Activated CD4-positive, alpha-beta T cell treated with anti-CD3 and anti-CD28 coated beads for 36 hours (primary cell): ENCODE results near the gene KCNC2. TPM values are rescaled to one million over a fixed set of nuclear protein-coding genes. Genes with fewer than 3 reads are reported as not detected.

Source experiments
- ATAC-seq: fragments of 200-7000 bp; cut with Tn5 transposase; one replicate; pipeline ENCODE4 v1.10.0; 2021; ENCODE audit warnings: mild to moderate bottlenecking, moderate library complexity
- CTCF ChIA-PET: fragments of 350-600 bp; sonication (Branson Sonifier 250); formaldehyde crosslinking; loops from one replicate; lab custom pipeline; 2021; ENCODE audit warnings: antibody characterized with exemption; lab: Charles Lee
- POLR2A ChIA-PET: fragments of 350-600 bp; sonication (Branson Sonifier 250); formaldehyde crosslinking; loops from one replicate; lab custom pipeline; 2021; ENCODE audit warnings: antibody characterized with exemption, inconsistent platforms; lab: Charles Lee
- DNase-seq: peaks from one replicate; pipeline ENCODE4 v3.0.0-alpha.2; 2020
- H3K27ac Mint-ChIP-seq: one replicate; pipeline ENCODE4 v1.8.0; 2021; ENCODE audit warnings: mixed read lengths
- H3K27me3 Mint-ChIP-seq: one replicate; pipeline ENCODE4 v1.8.0; 2021; ENCODE audit warnings: mixed read lengths
- H3K36me3 Mint-ChIP-seq: one replicate; pipeline ENCODE4 v1.8.0; 2021; ENCODE audit warnings: low read depth, mixed read lengths
- H3K4me1 Mint-ChIP-seq: one replicate; pipeline ENCODE4 v1.8.0; 2021; ENCODE audit warnings: mixed read lengths
- H3K4me3 Mint-ChIP-seq: one replicate; pipeline ENCODE4 v1.8.0; 2021; ENCODE audit warnings: mild to moderate bottlenecking, moderate library complexity, mixed read lengths
- H3K9me3 Mint-ChIP-seq: one replicate; pipeline ENCODE4 v1.8.0; 2021; ENCODE audit warnings: low read depth, mixed read lengths
- intact Hi-C, 2 experiments: fragments of 100-400 bp; cut with DNase I in 1 of 2; cut with micrococcal nuclease in 1 of 2; formaldehyde crosslinking; loops; one replicate each; pipeline versions ENCODE4 v1.14.2 to v1.15.1; 2022 to 2024; cut with DNase I, micrococcal nuclease
- total RNA-seq, 2 experiments: library from RNA; stranded (reverse); gene quantifications; one replicate each; pipeline ENCODE4 v1.2.3, GENCODE V29; 2021

KCNC2 gene
- total RNA-seq, 2 experiments from 2014 or later, result not detected

- H3K4me1 Mint-ChIP-seq, result no peaks in the 10 kb centered on the region
- no peak for ATAC-seq
- no peaks in the 10 kb centered on the region for H3K27me3 Mint-ChIP-seq
- no peaks in the 10 kb centered on the region for H3K9me3 Mint-ChIP-seq
- no peaks in the 10 kb centered on the region for H3K36me3 Mint-ChIP-seq
- H3K4me3 Mint-ChIP-seq, result no peak overlapping the region
- H3K27ac Mint-ChIP-seq, result no peak overlapping the region
- ChIA-PET CTCF (interaction anchor here (1.1 kb wide), 1 partner anchor 9 kb away, joined by 3 read pairs; no protein-coding TSS in a partner anchor), POLR2A (no interaction called here)
- DNase-seq, result no peak
- intact Hi-C loops, result no loop called here
Observed at GRCh38 chr12:75157385-75157784, 52.3 kb downstream of the KCNC2 start.

- H3K27ac Mint-ChIP-seq, result no peak overlapping the region
- H3K9me3 Mint-ChIP-seq, result no peaks in the 10 kb centered on the region
- H3K27me3 Mint-ChIP-seq, result no peaks in the 10 kb centered on the region
- DNase-seq (no peak), ATAC-seq (no peak)
- POLR2A ChIA-PET, result no interaction called here
- CTCF ChIA-PET, result no interaction called here
- H3K36me3 Mint-ChIP-seq, result no peaks in the 10 kb centered on the region
- no peaks in the 10 kb centered on the region for H3K4me1 Mint-ChIP-seq
- no peak overlapping the region for H3K4me3 Mint-ChIP-seq
- intact Hi-C loops, result no loop called here
Observed at GRCh38 chr12:75155962-75156361, 53.7 kb downstream of the KCNC2 start.

- no peak for ATAC-seq
- DNase-seq, result no peak
- no peaks in the 10 kb centered on the region for H3K4me1 Mint-ChIP-seq
- intact Hi-C loops, result no loop called here
- H3K27me3 Mint-ChIP-seq, result peaks cover 4% of the 10 kb centered on the region
- no peaks in the 10 kb centered on the region for H3K9me3 Mint-ChIP-seq
- ChIA-PET POLR2A (no interaction called here), CTCF (interaction anchor here (1.3 kb wide), 1 partner anchor 8 kb away, joined by 3 read pairs; no protein-coding TSS in a partner anchor)
- no peak overlapping the region for H3K27ac Mint-ChIP-seq
- no peak overlapping the region for H3K4me3 Mint-ChIP-seq
- no peaks in the 10 kb centered on the region for H3K36me3 Mint-ChIP-seq
Observed at GRCh38 chr12:75154388-75154787, 55.3 kb downstream of the KCNC2 start.

- intact Hi-C loops, result no loop called here
- Mint-ChIP-seq H3K36me3 (no peaks in the 10 kb centered on the region), H3K27me3 (no peaks in the 10 kb centered on the region), H3K4me1 (no peaks in the 10 kb centered on the region), H3K4me3 (no peak overlapping the region), H3K9me3 (no peaks in the 10 kb centered on the region), H3K27ac (no peak overlapping the region)
- CTCF ChIA-PET, result no interaction called here
- DNase-seq (no peak), ATAC-seq (no peak)
- POLR2A ChIA-PET, result no interaction called here
Observed at GRCh38 chr12:75139196-75139595, 70.4 kb downstream of the KCNC2 start.

- POLR2A ChIA-PET, result no interaction called here
- intact Hi-C loops, result no loop called here
- H3K27ac Mint-ChIP-seq, result no peak overlapping the region
- CTCF ChIA-PET, result no interaction called here
- ATAC-seq (no peak), DNase-seq (no peak)
- H3K36me3 Mint-ChIP-seq, result no peaks in the 10 kb centered on the region
- no peaks in the 10 kb centered on the region for H3K4me1 Mint-ChIP-seq
- no peak overlapping the region for H3K4me3 Mint-ChIP-seq
- no peaks in the 10 kb centered on the region for H3K9me3 Mint-ChIP-seq
- H3K27me3 Mint-ChIP-seq, result no peaks in the 10 kb centered on the region
Observed at GRCh38 chr12:75137896-75138295, 71.7 kb downstream of the KCNC2 start.

GRCh38 chr12:75135026-75135425 is 74.6 kb downstream of the KCNC2 start:
- Mint-ChIP-seq H3K4me1 (no peaks in the 10 kb centered on the region), H3K27me3 (no peaks in the 10 kb centered on the region), H3K4me3 (no peak overlapping the region), H3K36me3 (no peaks in the 10 kb centered on the region), H3K9me3 (no peaks in the 10 kb centered on the region), H3K27ac (no peak overlapping the region)
- ChIA-PET POLR2A (no interaction called here), CTCF (no interaction called here)
- DNase-seq (no peak), ATAC-seq (no peak)
- intact Hi-C loops, result no loop called here

GRCh38 chr12:75130811-75131210 is 78.8 kb downstream of the KCNC2 start:
- Mint-ChIP-seq H3K9me3 (no peaks in the 10 kb centered on the region), H3K36me3 (no peaks in the 10 kb centered on the region), H3K4me1 (no peaks in the 10 kb centered on the region), H3K4me3 (no peak overlapping the region), H3K27me3 (no peaks in the 10 kb centered on the region), H3K27ac (no peak overlapping the region)
- no peak for ATAC-seq
- ChIA-PET POLR2A (no interaction called here), CTCF (no interaction called here)
- intact Hi-C loops, result no loop called here
- no peak for DNase-seq

GRCh38 chr12:75129275-75129674 is 80.4 kb downstream of the KCNC2 start:
- CTCF ChIA-PET, result interaction anchor here (0.9 kb wide), 1 partner anchor 9 kb away, joined by 3 read pairs; no protein-coding TSS in a partner anchor
- no peak overlapping the region for H3K27ac Mint-ChIP-seq
- H3K36me3 Mint-ChIP-seq, result no peaks in the 10 kb centered on the region

GRCh38 chr12:75121036-75121705 is 88.5 kb downstream of the KCNC2 start:
- no peaks in the 10 kb centered on the region for H3K36me3 Mint-ChIP-seq
- H3K4me1 Mint-ChIP-seq, result no peaks in the 10 kb centered on the region
- H3K27me3 Mint-ChIP-seq, result peaks cover 3% of the 10 kb centered on the region
- no peak for DNase-seq
- ChIA-PET POLR2A (no interaction called here), CTCF (interaction anchor here (0.8 to 1.0 kb wide), 2 partner anchors 8 to 9 kb away, joined by 3 read pairs; no protein-coding TSS in a partner anchor)
- no peak for ATAC-seq
- H3K9me3 Mint-ChIP-seq, result no peaks in the 10 kb centered on the region
- no peak overlapping the region for H3K4me3 Mint-ChIP-seq
- intact Hi-C loops, result no loop called here
- no peak overlapping the region for H3K27ac Mint-ChIP-seq

More at GRCh38 chr12:75129275-75129674, 80.4 kb downstream of the KCNC2 start:
- DNase-seq (no peak), ATAC-seq (no peak)
- POLR2A ChIA-PET, result no interaction called here
- Mint-ChIP-seq H3K27me3 (no peaks in the 10 kb centered on the region), H3K4me3 (no peak overlapping the region), H3K4me1 (no peaks in the 10 kb centered on the region), H3K9me3 (no peaks in the 10 kb centered on the region)
- intact Hi-C loops, result no loop called here

- Mint-ChIP-seq H3K4me1 (no peaks in the 10 kb centered on the region), H3K4me3 (no peak overlapping the region), H3K36me3 (no peaks in the 10 kb centered on the region), H3K27ac (no peak overlapping the region), H3K9me3 (no peaks in the 10 kb centered on the region), H3K27me3 (peaks cover 3% of the 10 kb centered on the region)
- ATAC-seq (no peak), DNase-seq (no peak)
- CTCF ChIA-PET, result interaction anchor here (0.6 to 1.0 kb wide), 2 partner anchors 9 to 960 kb away, joined by 3 read pairs; no protein-coding TSS in a partner anchor
- POLR2A ChIA-PET, result no interaction called here
- intact Hi-C loops, result no loop called here
Observed at GRCh38 chr12:75120311-75120711, 89.3 kb downstream of the KCNC2 start.

GRCh38 chr12:75116646-75117198 is 92.9 kb downstream of the KCNC2 start:
- CTCF ChIA-PET, result no interaction called here
- no peak for ATAC-seq
- H3K36me3 Mint-ChIP-seq, result no peaks in the 10 kb centered on the region

GRCh38 chr12:75115748-75116147 is 93.9 kb downstream of the KCNC2 start:
- ATAC-seq, result no peak
- no peaks in the 10 kb centered on the region for H3K36me3 Mint-ChIP-seq

More at GRCh38 chr12:75116646-75117198, 92.9 kb downstream of the KCNC2 start:
- Mint-ChIP-seq H3K4me3 (no peak overlapping the region), H3K9me3 (no peaks in the 10 kb centered on the region), H3K4me1 (no peaks in the 10 kb centered on the region), H3K27me3 (no peaks in the 10 kb centered on the region), H3K27ac (no peak overlapping the region)
- POLR2A ChIA-PET, result no interaction called here
- no peak for DNase-seq
- intact Hi-C loops, result no loop called here

More at GRCh38 chr12:75115748-75116147, 93.9 kb downstream of the KCNC2 start:
- Mint-ChIP-seq H3K27me3 (no peaks in the 10 kb centered on the region), H3K4me3 (no peak overlapping the region), H3K27ac (no peak overlapping the region), H3K4me1 (no peaks in the 10 kb centered on the region), H3K9me3 (no peaks in the 10 kb centered on the region)
- intact Hi-C loops, result no loop called here
- ChIA-PET POLR2A (no interaction called here), CTCF (no interaction called here)
- DNase-seq, result no peak
